Spleen (tissue), 11 donors: Measurements from ENCODE around the gene ASTE1. TPM values are rescaled to one million over a fixed set of nuclear protein-coding genes. Genes with fewer than 3 reads are reported as not detected.

Source experiments
- DNase-seq: peaks from one replicate; pipeline ENCODE4 v3.0.0-alpha.2; 2020
- H3K27ac ChIP-seq, 8 donors: fragments of 200-600 bp; sonication (generic) in 7 of 8; 1 replicate in 4 of 8; 2 replicates in 4 of 8; pipeline versions ENCODE4 v1.5.0 to v1.8.0; 2016 to 2021; ENCODE audit warnings: inconsistent platforms in 4 of 8, mild to moderate bottlenecking in 4 of 8, moderate library complexity in 1 of 8
- H3K27me3 ChIP-seq, 7 donors: fragments of 200-600 bp; sonication (generic) in 6 of 7; replicated peaks in 1 of 7; 1 replicate in 4 of 7; 2 replicates in 3 of 7; pipeline versions ENCODE4 v1.5.0 to v1.8.0; 2016 to 2021; ENCODE audit warnings: inconsistent platforms in 3 of 7, mild to moderate bottlenecking in 1 of 7
- H3K36me3 ChIP-seq, 6 donors: fragments of 200-600 bp; sonication (generic) in 5 of 6; 1 replicate in 4 of 6; 2 replicates in 2 of 6; pipeline versions ENCODE4 v1.5.0 to v1.8.0; 2016 to 2021; ENCODE audit warnings: inconsistent platforms in 2 of 6
- H3K4me1 ChIP-seq, 6 donors: fragments of 200-600 bp; sonication (generic) in 5 of 6; 1 replicate in 3 of 6; 2 replicates in 3 of 6; pipeline versions ENCODE4 v1.5.0 to v1.8.0; 2016 to 2021; ENCODE audit warnings: inconsistent platforms in 3 of 6
- H3K4me3 ChIP-seq, 8 donors: fragments of 200-600 bp; sonication (generic) in 7 of 8; 1 replicate in 4 of 8; 2 replicates in 4 of 8; pipeline versions ENCODE4 v1.5.0 to v1.8.0; 2016 to 2021; ENCODE audit warnings: inconsistent platforms in 4 of 8, mild to moderate bottlenecking in 4 of 8, moderate library complexity in 2 of 8
- H3K9me3 ChIP-seq, 8 donors: fragments of 200-600 bp; sonication (generic) in 7 of 8; 1 replicate in 4 of 8; 2 replicates in 4 of 8; pipeline versions ENCODE4 v1.5.0 to v1.8.0; 2016 to 2021; ENCODE audit warnings: inconsistent platforms in 4 of 8
- CTCF ChIP-seq, 11 experiments: fragments of 200-600 bp in 7 of 11; fragments of 450-650 bp in 4 of 11; sonication (generic) in 4 of 11; IDR thresholded peaks in 8 of 11; conservative IDR thresholded peaks in 3 of 11; 1 replicate in 7 of 11; 2 replicates in 4 of 11; pipeline versions ENCODE4 v1.4.0 to v1.8.0; 2016 to 2021; ENCODE audit warnings: antibody characterized with exemption in 11 of 11, inconsistent platforms in 4 of 11, mild to moderate bottlenecking in 1 of 11
- POLR2A ChIP-seq, 3 donors: fragments of 450-650 bp; IDR thresholded peaks; one replicate each; pipeline ENCODE4 v1.5.1; 2017; ENCODE audit warnings: antibody characterized with exemption in 3 of 3, mild to moderate bottlenecking in 1 of 3
- POLR2AphosphoS5 ChIP-seq, 3 donors: sonication (generic); formaldehyde crosslinking; IDR thresholded peaks; one replicate each; pipeline ENCODE4 v1.5.1; 2017; ENCODE audit warnings: antibody characterized with exemption in 3 of 3
- WGBS, 5 donors: extraction: QIAGEN DNeasy Blood & Tissue Kit in 3 of 5; methylation state at CpG; one replicate each; pipeline versions ENCODE4 v1.1.5 to v1.1.7; 2013 to 2018; 5-methylcytosine and 5-hydroxymethylcytosine counted together
- intact Hi-C: fragments of 100-400 bp; cut with DNase I; formaldehyde crosslinking; loops from one replicate; pipeline ENCODE4 v1.15.0; 2023; ENCODE audit warnings: low total_unique reads
- polyA plus RNA-seq, 3 donors: library from polyadenylated mRNA; stranded (reverse); fragments of 200-250 nt; gene quantifications; one replicate each; pipeline ENCODE4 v1.2.1, GENCODE V29; 2013
- total RNA-seq, 7 donors: library from RNA; depleted of rRNA in 3 of 7; stranded (reverse); fragments of >200 nt in 3 of 7; fragmentation: NEBNext Ultra II Directional in 4 of 7; extraction: Animal tissue kit (Norgen Biotek cat#: 25700) in 4 of 7; gene quantifications; one replicate each; pipeline versions ENCODE4 v1.1.0 to v1.2.1, GENCODE V29; 2016 to 2021
- donor health status: healthy with polysubstance abuse.
- donor health status: DM: no; HTN: no; CAD: no; lungs with moderate emphysema.
- donor health status: DM: no; HTN: no; CAD: no.
- donor health status: Bipolar disorder and iron deficiency.
- donor health status: healthy.
- donor health status: DM: no; HTN: no; CAD: no.
- donor health status: DM: yes; HTN: yes; CAD: no.

Gene ASTE1
- total and polyA plus RNA-seq, 10 donors, result 3.8 to 16.8 (median 8.3) TPM

- DNase-seq, result no peak
- Histone ChIP-seq H3K27me3 (no peaks in the 10 kb centered on the region), H3K27ac (no peak overlapping the region), H3K36me3 (peaks cover 0 to 24% (median 6%) of the 10 kb centered on the region in 6 donors), H3K9me3 (no peaks in the 10 kb centered on the region), H3K4me3 (peak overlapping the region in 7 of 8 donors; percentile 61 to 89 (median 78)), H3K4me1 (peaks cover 15 to 71% (median 61%) of the 10 kb centered on the region in 6 donors)
- no peak for TF ChIP-seq POLR2A (IDR thresholded peaks at IDR 0.05)
- no peak for TF ChIP-seq POLR2AphosphoS5 (IDR thresholded peaks at IDR 0.05)
- TF ChIP-seq CTCF (IDR thresholded peaks at IDR 0.05 in 8 of 11, conservative IDR thresholded peaks at IDR 0.05 in 3 of 11), result no peak
- intact Hi-C loops, result no loop called here
- 88 to 97% (median 97%) methylated on average over 1 of the region's 1 CpG for WGBS, 5 donors
Observed at GRCh38 chr3:131025539-131025938, 1.1 kb downstream of the ASTE1 start.

- Histone ChIP-seq H3K27ac (peak overlapping the region in 1 of 8 donors; percentile 3), H3K27me3 (no peaks in the 10 kb centered on the region), H3K4me1 (peaks cover 12 to 63% (median 54%) of the 10 kb centered on the region in 6 donors), H3K9me3 (no peaks in the 10 kb centered on the region), H3K4me3 (no peak overlapping the region), H3K36me3 (peaks cover 0 to 64% (median 26%) of the 10 kb centered on the region in 6 donors)
- no peak for DNase-seq
- TF ChIP-seq POLR2AphosphoS5 (IDR thresholded peaks at IDR 0.05) (no peak), POLR2A (IDR thresholded peaks at IDR 0.05) (no peak), CTCF (IDR thresholded peaks at IDR 0.05 in 8 of 11, conservative IDR thresholded peaks at IDR 0.05 in 3 of 11) (no peak)
- 50 to 74% (median 59%) methylated on average over 5 of the region's 5 CpGs for WGBS, 5 donors
- intact Hi-C loops, result no loop called here
Observed at GRCh38 chr3:131020122-131020693, 6.4 kb downstream of the ASTE1 start.

- Histone ChIP-seq H3K9me3 (no peaks in the 10 kb centered on the region), H3K27me3 (no peaks in the 10 kb centered on the region), H3K27ac (no peak overlapping the region), H3K4me3 (no peak overlapping the region), H3K36me3 (peaks cover 0 to 66% (median 32%) of the 10 kb centered on the region in 6 donors), H3K4me1 (peaks cover 10 to 51% (median 42%) of the 10 kb centered on the region in 6 donors)
- no peak for DNase-seq
- WGBS, 5 donors, result 83 to 93% (median 92%) methylated on average over 3 of the region's 3 CpGs
- intact Hi-C loops, result no loop called here
- no peak for TF ChIP-seq POLR2A (IDR thresholded peaks at IDR 0.05)
- TF ChIP-seq CTCF (IDR thresholded peaks at IDR 0.05 in 8 of 11, conservative IDR thresholded peaks at IDR 0.05 in 3 of 11), result no peak
- TF ChIP-seq POLR2AphosphoS5 (IDR thresholded peaks at IDR 0.05), result no peak
Observed at GRCh38 chr3:131018970-131019369, 7.7 kb downstream of the ASTE1 start.

GRCh38 chr3:131009698-131010097 is 16.9 kb downstream of the ASTE1 start:
- Histone ChIP-seq H3K4me3 (no peak overlapping the region), H3K36me3 (peaks cover 0 to 93% (median 26%) of the 10 kb centered on the region in 6 donors), H3K27me3 (no peaks in the 10 kb centered on the region), H3K4me1 (no peaks in the 10 kb centered on the region), H3K27ac (no peak overlapping the region), H3K9me3 (no peaks in the 10 kb centered on the region)
- TF ChIP-seq CTCF (IDR thresholded peaks at IDR 0.05 in 8 of 11, conservative IDR thresholded peaks at IDR 0.05 in 3 of 11) (no peak), POLR2A (IDR thresholded peaks at IDR 0.05) (no peak), POLR2AphosphoS5 (IDR thresholded peaks at IDR 0.05) (no peak)
- intact Hi-C loops, result no loop called here
- no peak for DNase-seq
- WGBS, 5 donors, result 72 to 93% (median 76%) methylated on average over 1 of the region's 1 CpG
